Mesendoderm (in vitro differentiated cells): Measurements from ENCODE around the gene GNL2.
"Not testable (repeated sequence)": the region's sequence is repeated elsewhere in the genome, so short reads cannot be mapped to it uniquely, and the experiment has no call there.

Experiments
- DNase-seq: peaks from one replicate; pipeline ENCODE4 v3.0.0; 2013
- H2AK5ac ChIP-seq: 2 replicates; pipeline ENCODE4 v1.6.1; 2013; ENCODE audit warnings: low read length, inconsistent platforms
- H2BK120ac ChIP-seq: 2 replicates; pipeline ENCODE4 v1.6.1; 2013; ENCODE audit warnings: low read depth, mild to moderate bottlenecking, low read length, moderate library complexity, mixed read lengths
- H2BK15ac ChIP-seq: replicated peaks from 2 replicates; pipeline ENCODE4 v1.6.1; 2013; ENCODE audit warnings: low read depth, mild to moderate bottlenecking, moderate library complexity
- H2BK5ac ChIP-seq: 2 replicates; pipeline ENCODE4 v1.6.1; 2013; ENCODE audit warnings: low read length, inconsistent platforms
- H3K18ac ChIP-seq: 2 replicates; pipeline ENCODE4 v1.6.1; 2013; ENCODE audit warnings: mild to moderate bottlenecking, low read length, mixed read lengths
- H3K23ac ChIP-seq: one replicate; pipeline ENCODE4 v1.6.1; 2013; ENCODE audit warnings: low read length
- H3K27ac ChIP-seq: 2 replicates; pipeline ENCODE4 v1.5.1; 2013; ENCODE audit warnings: low read depth, mild to moderate bottlenecking, inconsistent platforms, low read length, moderate library complexity
- H3K27me3 ChIP-seq: 2 replicates; pipeline ENCODE4 v1.6.1; 2013; ENCODE audit warnings: low read length, control low read depth, mild to moderate bottlenecking, inconsistent platforms; ENCODE audit not compliant: insufficient read depth, poor library complexity
- H3K36me3 ChIP-seq: 2 replicates; pipeline ENCODE4 v1.6.1; 2013; ENCODE audit warnings: low read length, inconsistent platforms; ENCODE audit not compliant: control insufficient read depth, insufficient read depth
- H3K4ac ChIP-seq: one replicate; pipeline ENCODE4 v1.6.1; 2013; ENCODE audit warnings: low read depth, mild to moderate bottlenecking, low read length, moderate library complexity
- H3K4me1 ChIP-seq: 2 replicates; pipeline ENCODE4 v1.6.1; 2013; ENCODE audit warnings: low read depth, low read length, inconsistent platforms; ENCODE audit not compliant: control insufficient read depth
- H3K4me2 ChIP-seq: 2 replicates; pipeline ENCODE4 v1.6.1; 2013; ENCODE audit warnings: low read length
- H3K4me3 ChIP-seq: 2 replicates; pipeline ENCODE4 v1.5.1; 2013; ENCODE audit warnings: mild to moderate bottlenecking, low read length
- H3K56ac ChIP-seq: one replicate; pipeline ENCODE4 v1.6.1; 2013; ENCODE audit warnings: low read length
- H3K79me1 ChIP-seq: 2 replicates; pipeline ENCODE4 v1.6.1; 2013; ENCODE audit warnings: low read length, inconsistent platforms
- H3K79me2 ChIP-seq: 2 replicates; pipeline ENCODE4 v1.6.1; 2013; ENCODE audit warnings: mild to moderate bottlenecking, low read length; ENCODE audit not compliant: control insufficient read depth, insufficient read depth
- H3K9ac ChIP-seq: 2 replicates; pipeline ENCODE4 v1.6.1; 2013; ENCODE audit warnings: low read length, inconsistent platforms
- H4K5ac ChIP-seq: one replicate; pipeline ENCODE4 v1.6.1; 2013; ENCODE audit warnings: low read length
- H4K8ac ChIP-seq: one replicate; pipeline ENCODE4 v1.6.1; 2013; ENCODE audit warnings: low read depth, mild to moderate bottlenecking, control low read depth, low read length, moderate library complexity
- WGBS: extraction: QIAGEN DNeasy Blood & Tissue Kit; methylation state at CpG from one replicate; pipeline ENCODE4 v1.1.7; 2013; ENCODE audit warnings: low lambda C conversion rate, missing lambda C conversion rate; ENCODE audit not compliant: insufficient coverage; ENCODE audit errors: extremely low coverage; 5-methylcytosine and 5-hydroxymethylcytosine counted together

The GNL2 gene

GRCh38 chr1:37560401-37561132 lies 35.2 kb downstream of the GNL2 start:
- H3K27me3 ChIP-seq = no peaks in the 10 kb centered on the region
- H2AK5ac ChIP-seq = no peak overlapping the region
- H3K4ac ChIP-seq = no peak overlapping the region
- no peak overlapping the region for H3K27ac ChIP-seq
- H2BK15ac ChIP-seq = no peak overlapping the region
- H3K4me3 ChIP-seq = no peak overlapping the region
- H3K18ac ChIP-seq = no peak overlapping the region
- no peak overlapping the region for H3K23ac ChIP-seq
- no peak overlapping the region for H4K8ac ChIP-seq
- H3K79me1 ChIP-seq = no peaks in the 10 kb centered on the region
- H3K56ac ChIP-seq = no peak overlapping the region
- no peak overlapping the region for H3K4me2 ChIP-seq
- no peaks in the 10 kb centered on the region for H3K79me2 ChIP-seq
- no peaks in the 10 kb centered on the region for H3K36me3 ChIP-seq
- no peak overlapping the region for H2BK120ac ChIP-seq
- no CpG with 5 or more reads among the region's 10 CpGs for WGBS
- H3K4me1 ChIP-seq = peaks cover 3% of the 10 kb centered on the region
- no peak overlapping the region for H4K5ac ChIP-seq
- H3K9ac ChIP-seq = no peak overlapping the region
- no peak overlapping the region for H2BK5ac ChIP-seq
- DNase-seq = no peak

- H3K27ac ChIP-seq, H3K4me3 ChIP-seq, H3K4me2 ChIP-seq, H3K9ac ChIP-seq, H4K5ac ChIP-seq, DNase-seq, H3K27me3 ChIP-seq, H3K79me1 ChIP-seq, H3K23ac ChIP-seq, H3K36me3 ChIP-seq, H2BK15ac ChIP-seq, H3K4ac ChIP-seq, H3K18ac ChIP-seq, H2AK5ac ChIP-seq, H4K8ac ChIP-seq, H3K56ac ChIP-seq, H2BK5ac ChIP-seq, H2BK120ac ChIP-seq, H3K79me2 ChIP-seq, H3K4me1 ChIP-seq: not testable (repeated sequence)
- no CpG with 5 or more reads among the region's 12 CpGs for WGBS
Measured at GRCh38 chr1:37559957-37560379, 35.8 kb downstream of the GNL2 start.

GRCh38 chr1:37559080-37559479 lies 36.7 kb downstream of the GNL2 start:
- Histone ChIP-seq H3K27ac (no peak overlapping the region), H2BK120ac (no peak overlapping the region), H3K79me2 (no peaks in the 10 kb centered on the region), H3K18ac (no peak overlapping the region), H3K36me3 (no peaks in the 10 kb centered on the region), H3K9ac (no peak overlapping the region), H2BK15ac (no peak overlapping the region), H3K23ac (no peak overlapping the region), H3K4ac (no peak overlapping the region), H3K4me2 (no peak overlapping the region), H3K56ac (no peak overlapping the region), H2BK5ac (no peak overlapping the region), H2AK5ac (no peak overlapping the region), H3K27me3 (no peaks in the 10 kb centered on the region), H4K8ac (no peak overlapping the region), H3K79me1 (no peaks in the 10 kb centered on the region), H3K4me3 (no peak overlapping the region), H3K4me1 (peaks cover 3% of the 10 kb centered on the region), H4K5ac (no peak overlapping the region)
- DNase-seq = no peak
- WGBS = no CpG with 5 or more reads among the region's 7 CpGs

- no CpG with 5 or more reads among the region's 1 CpG for WGBS
- no peak overlapping the region for H2AK5ac ChIP-seq
- no peak overlapping the region for H4K8ac ChIP-seq
- peaks cover 5% of the 10 kb centered on the region for H3K79me1 ChIP-seq
- no peaks in the 10 kb centered on the region for H3K36me3 ChIP-seq
- H3K23ac ChIP-seq = no peak overlapping the region
- H3K56ac ChIP-seq = no peak overlapping the region
- no peak overlapping the region for H3K4me2 ChIP-seq
- no peak overlapping the region for H2BK5ac ChIP-seq
- no peaks in the 10 kb centered on the region for H3K27me3 ChIP-seq
- peaks cover 5% of the 10 kb centered on the region for H3K79me2 ChIP-seq
- no peak overlapping the region for H3K27ac ChIP-seq
- H2BK15ac ChIP-seq = no peak overlapping the region
- no peak for DNase-seq
- no peak overlapping the region for H3K9ac ChIP-seq
- H2BK120ac ChIP-seq = no peak overlapping the region
- H3K18ac ChIP-seq = no peak overlapping the region
- H3K4me3 ChIP-seq = no peak overlapping the region
- H3K4me1 ChIP-seq = peaks cover 4% of the 10 kb centered on the region
- H3K4ac ChIP-seq = no peak overlapping the region
- H4K5ac ChIP-seq = no peak overlapping the region
Measured at GRCh38 chr1:37558411-37558810, 37.3 kb downstream of the GNL2 start.

- no peak overlapping the region for H2BK15ac ChIP-seq
- H3K18ac ChIP-seq = no peak overlapping the region
- H3K4me3 ChIP-seq = no peak overlapping the region
- H3K36me3 ChIP-seq = no peaks in the 10 kb centered on the region
- no CpG with 5 or more reads among the region's 3 CpGs for WGBS
- H3K79me1 ChIP-seq = peaks cover 12% of the 10 kb centered on the region
- H4K8ac ChIP-seq = no peak overlapping the region
- H3K27me3 ChIP-seq = no peaks in the 10 kb centered on the region
- no peak overlapping the region for H2BK5ac ChIP-seq
- H3K79me2 ChIP-seq = peaks cover 15% of the 10 kb centered on the region
- no peak overlapping the region for H2BK120ac ChIP-seq
- no peak overlapping the region for H3K23ac ChIP-seq
- no peak overlapping the region for H4K5ac ChIP-seq
- no peak overlapping the region for H3K9ac ChIP-seq
- H3K27ac ChIP-seq = no peak overlapping the region
- peak overlapping the region; percentile 75 for H3K56ac ChIP-seq
- no peak for DNase-seq
- peaks cover 4% of the 10 kb centered on the region for H3K4me1 ChIP-seq
- no peak overlapping the region for H3K4me2 ChIP-seq
- H2AK5ac ChIP-seq = no peak overlapping the region
- H3K4ac ChIP-seq = no peak overlapping the region
Measured at GRCh38 chr1:37557402-37557801, 38.3 kb downstream of the GNL2 start.

- Histone ChIP-seq H3K27ac (no peak within 1 kb of the TSS), H3K79me2 (peaks cover 15% of the 10 kb centered on the region), H3K79me1 (peaks cover 13% of the 10 kb centered on the region), H3K4ac (no peak within 1 kb of the TSS), H4K8ac (no peak within 1 kb of the TSS), H3K4me3 (peak within 1 kb of the TSS; percentile 26), H3K9ac (peak within 1 kb of the TSS; percentile 61), H3K27me3 (no peaks in the 10 kb centered on the region), H3K36me3 (no peaks in the 10 kb centered on the region), H2BK15ac (no peak within 1 kb of the TSS), H3K18ac (no peak within 1 kb of the TSS), H2BK120ac (no peak within 1 kb of the TSS), H3K4me2 (peak within 1 kb of the TSS; percentile 74), H3K4me1 (peaks cover 4% of the 10 kb centered on the region), H4K5ac (no peak within 1 kb of the TSS), H3K23ac (no peak within 1 kb of the TSS), H3K56ac (peak within 1 kb of the TSS; percentile 75), H2BK5ac (no peak within 1 kb of the TSS), H2AK5ac (no peak within 1 kb of the TSS)
- WGBS = no CpG with 5 or more reads among the region's 31 CpGs
- peak; percentile 96 for DNase-seq
Measured at GRCh38 chr1:37556712-37557196, 39.0 kb downstream of the GNL2 start, which contains the start of gene DNALI1. TSS of gene DNALI1 (plus strand) at chr1:37556940. CDS start at chr1:37556995, 55 bp downstream.
